Measurements from ENCODE around the gene CAVIN1.
A peak's percentile ranks its signal among the peaks of the same experiment; 100 is the strongest.
"Not testable (repeated sequence)": the region's sequence is repeated elsewhere in the genome, so short reads cannot be mapped to it uniquely, and the experiment has no call there.

CAVIN1 gene

GRCh38 chr17:42429726-42430447 is 6.8 kb upstream of the CAVIN1 start:
- DNase-seq (ENCODE audit: low read depth) = no peak

GRCh38 chr17:42428141-42428944 is 5.3 kb upstream of the CAVIN1 start:
- no peak for DNase-seq (ENCODE audit: low read depth)

GRCh38 chr17:42424991-42425610 is 2.0 kb upstream of the CAVIN1 start:
- no peak for DNase-seq (ENCODE audit: low read depth)

- DNase-seq (ENCODE audit: low read depth) = no peak
These were observed 710 bp upstream of the CAVIN1 start for GRCh38 chr17:42423766-42424165.

- no peak for DNase-seq (ENCODE audit: low read depth)
These were observed 571 bp downstream of the CAVIN1 start for GRCh38 chr17:42422412-42422957.

GRCh38 chr17:42421507-42422338 is 1.3 kb downstream of the CAVIN1 start:
- no peak for DNase-seq (ENCODE audit: low read depth)

- no peak for DNase-seq (ENCODE audit: low read depth)
These were observed 1.9 kb downstream of the CAVIN1 start for GRCh38 chr17:42421136-42421506.

GRCh38 chr17:42417981-42418380 is 5.1 kb downstream of the CAVIN1 start:
- DNase-seq (ENCODE audit: low read depth) = not testable (repeated sequence)

GRCh38 chr17:42414704-42415409 is 8.2 kb downstream of the CAVIN1 start:
- DNase-seq (ENCODE audit: low read depth) = no peak

- no peak for DNase-seq (ENCODE audit: low read depth)
These were observed 9.5 kb downstream of the CAVIN1 start for GRCh38 chr17:42413464-42414040.

- DNase-seq (ENCODE audit: low read depth) = no peak
These were observed 11.0 kb downstream of the CAVIN1 start for GRCh38 chr17:42411905-42412679.

GRCh38 chr17:42411361-42411760 is 11.7 kb downstream of the CAVIN1 start:
- DNase-seq (ENCODE audit: low read depth) = no peak

GRCh38 chr17:42410319-42410685 is 12.8 kb downstream of the CAVIN1 start:
- DNase-seq (ENCODE audit: low read depth) = no peak

- no peak for DNase-seq (ENCODE audit: low read depth)
These were observed 13.3 kb downstream of the CAVIN1 start for GRCh38 chr17:42409523-42410318.

GRCh38 chr17:42408061-42408460 is 15.0 kb downstream of the CAVIN1 start:
- no peak for DNase-seq (ENCODE audit: low read depth)

- DNase-seq (ENCODE audit: low read depth) = peak; percentile 40
These were observed 15.7 kb downstream of the CAVIN1 start for GRCh38 chr17:42407289-42407836.

GRCh38 chr17:42406615-42407288 is 16.3 kb downstream of the CAVIN1 start:
- no peak for DNase-seq (ENCODE audit: low read depth)

GRCh38 chr17:42405963-42406495 is 17.0 kb downstream of the CAVIN1 start:
- peak; percentile 71 for DNase-seq (ENCODE audit: low read depth)

Measured in stimulated activated CD8-positive, alpha-beta memory T cell treated with anti-CD3 and anti-CD28 coated beads, Interleukin-4, amount 100 ng/mL, for 24 hours (primary cell).